IMR-90 (cell line): ENCODE measurements around the gene PRAC1. TPM values are rescaled to one million over a fixed set of nuclear protein-coding genes. Genes with fewer than 3 reads are reported as not detected.

Experiments used
- ATAC-seq: fragments of 200-7000 bp; cut with Tn5 transposase; 2 replicates; pipeline ENCODE4 v1.9.1; 2020; ENCODE audit warnings: low read depth, mild to moderate bottlenecking, moderate library complexity
- BruUV-seq: library from RNA; stranded (reverse); fragments of 400-500 nt; replicated peaks from 2 replicates; lab custom pipeline; 2021; lab: Mats Ljungman, UMichigan
- CTCF ChIA-PET: fragments of 300-600 bp; formaldehyde crosslinking; extraction: SDS; loops from one replicate; lab custom pipeline; 2021; ENCODE audit warnings: antibody characterized with exemption; lab: Yijun Ruan, JAX
- POLR2A ChIA-PET: fragments of 300-600 bp; sonication (Branson Sonifier 250); formaldehyde crosslinking; loops from one replicate; lab custom pipeline; 2022; ENCODE audit warnings: antibody characterized with exemption; ENCODE audit not compliant: unreplicated experiment; lab: Charles Lee
- DNase-seq: peaks from one replicate; pipeline ENCODE4 v3.0.0; 2013
- H2AFZ ChIP-seq: replicated peaks from 2 replicates; pipeline ENCODE3; 2013; ENCODE audit warnings: low read length, mild to moderate bottlenecking; ENCODE audit not compliant: poor library complexity
- H2AK5ac ChIP-seq: 2 replicates; pipeline ENCODE4 v1.6.1; 2013; ENCODE audit warnings: low read depth, low read length, inconsistent platforms
- H2AK9ac ChIP-seq: replicated peaks from 2 replicates; pipeline ENCODE3; 2013; ENCODE audit warnings: mild to moderate bottlenecking, low read depth, low read length, moderate library complexity; ENCODE audit not compliant: poor library complexity
- H2BK120ac ChIP-seq: 2 replicates; pipeline ENCODE4 v1.6.1; 2013; ENCODE audit warnings: low read depth, low read length, inconsistent platforms
- H2BK15ac ChIP-seq: 3 replicates; pipeline ENCODE4 v1.6.1; 2013; ENCODE audit warnings: low read depth, low read length, inconsistent platforms
- H2BK20ac ChIP-seq: 2 replicates; pipeline ENCODE4 v1.6.1; 2013; ENCODE audit warnings: low read depth, mild to moderate bottlenecking, inconsistent platforms, low read length, moderate library complexity
- H2BK5ac ChIP-seq: 2 replicates; pipeline ENCODE4 v1.6.1; 2013; ENCODE audit warnings: mild to moderate bottlenecking, low read depth, low read length, inconsistent platforms; ENCODE audit not compliant: poor library complexity, severe bottlenecking
- H3K14ac ChIP-seq: replicated peaks from 2 replicates; pipeline ENCODE4 v1.6.1; 2013; ENCODE audit warnings: low read depth, low read length, inconsistent platforms
- H3K18ac ChIP-seq: 2 replicates; pipeline ENCODE4 v1.6.1; 2013; ENCODE audit warnings: low read depth, low read length, control low read depth
- H3K23ac ChIP-seq: 2 replicates; pipeline ENCODE4 v1.6.1; 2013; ENCODE audit warnings: low read depth, low read length, inconsistent platforms
- H3K27ac ChIP-seq: 2 replicates; pipeline ENCODE4 v1.5.1; 2013; ENCODE audit warnings: mild to moderate bottlenecking, control low read depth, low read length; ENCODE audit not compliant: insufficient read depth
- H3K27me3 ChIP-seq: 2 replicates; pipeline ENCODE4 v1.6.1; 2013; ENCODE audit warnings: low read length; ENCODE audit not compliant: control insufficient read depth, insufficient read depth
- H3K36me3 ChIP-seq: 2 replicates; pipeline ENCODE4 v1.6.1; 2013; ENCODE audit warnings: low read length, mixed read lengths; ENCODE audit not compliant: control insufficient read depth, insufficient read depth
- H3K4ac ChIP-seq: 2 replicates; pipeline ENCODE4 v1.6.1; 2013; ENCODE audit warnings: low read depth, low read length, inconsistent platforms
- H3K4me1 ChIP-seq: 2 replicates; pipeline ENCODE4 v1.6.1; 2013; ENCODE audit warnings: low read length, mixed read lengths; ENCODE audit not compliant: control insufficient read depth, insufficient read depth
- H3K4me2 ChIP-seq: 2 replicates; pipeline ENCODE4 v1.6.1; 2013; ENCODE audit warnings: low read depth, mild to moderate bottlenecking, control low read depth, low read length, moderate library complexity
- H3K4me3 ChIP-seq: 2 replicates; pipeline ENCODE4 v1.5.1; 2013; ENCODE audit warnings: low read depth, mild to moderate bottlenecking, control low read depth, low read length, moderate library complexity; ENCODE audit not compliant: insufficient read depth
- H3K56ac ChIP-seq: 2 replicates; pipeline ENCODE4 v1.6.1; 2013; ENCODE audit warnings: low read length, inconsistent platforms; ENCODE audit not compliant: insufficient read depth; ENCODE audit errors: extremely low read depth
- H3K79me1 ChIP-seq, 2 experiments: 2 replicates each; pipeline ENCODE4 v1.6.1; 2013; ENCODE audit warnings: low read length in 2 of 2, inconsistent platforms in 1 of 2, low read depth in 1 of 2
- H3K9ac ChIP-seq: 2 replicates; pipeline ENCODE4 v1.6.1; 2013; ENCODE audit warnings: low read depth, low read length, control low read depth
- H3K9me1 ChIP-seq: 2 replicates; pipeline ENCODE4 v1.6.1; 2013; ENCODE audit warnings: low read length, inconsistent platforms; ENCODE audit not compliant: insufficient read depth
- H3K9me3 ChIP-seq: 2 replicates; pipeline ENCODE4 v1.6.1; 2013; ENCODE audit warnings: low read length; ENCODE audit not compliant: control insufficient read depth, insufficient read depth
- H4K20me1 ChIP-seq: 2 replicates; pipeline ENCODE4 v1.6.1; 2013; ENCODE audit warnings: low read length, inconsistent platforms; ENCODE audit not compliant: insufficient read depth
- H4K5ac ChIP-seq: 2 replicates; pipeline ENCODE4 v1.6.1; 2013; ENCODE audit warnings: mild to moderate bottlenecking, low read depth, low read length, control low read depth
- H4K8ac ChIP-seq, 2 experiments: 2 replicates each; pipeline ENCODE4 v1.6.1; 2013; ENCODE audit warnings: low read depth in 2 of 2, low read length in 2 of 2, control low read depth in 1 of 2, inconsistent platforms in 1 of 2
- H4K91ac ChIP-seq: 2 replicates; pipeline ENCODE4 v1.6.1; 2013; ENCODE audit warnings: low read depth, low read length, inconsistent platforms; ENCODE audit not compliant: insufficient read depth
- BHLHE40 ChIP-seq: fragments of 150-350 bp; IDR thresholded peaks from 2 replicates; pipeline ENCODE4 v1.6.1; 2016; ENCODE audit warnings: mild to moderate bottlenecking, low read depth, low read length
- CEBPB ChIP-seq: IDR thresholded peaks from 2 replicates; pipeline ENCODE4 v1.6.1; 2012; ENCODE audit warnings: low read depth, low read length, improper control_type of control experiment
- CTCF ChIP-seq: conservative IDR thresholded peaks from 2 replicates; pipeline ENCODE4 v1.5.1; 2012; ENCODE audit warnings: mild to moderate bottlenecking, low read depth, low read length, improper control_type of control experiment
- ELK1 ChIP-seq: fragments of 150-350 bp; IDR thresholded peaks from 2 replicates; pipeline ENCODE4 v1.6.1; 2016; ENCODE audit warnings: low read depth, mild to moderate bottlenecking, low read length, moderate library complexity, borderline replicate concordance
- FOS ChIP-seq: fragments of 150-350 bp; IDR thresholded peaks from 2 replicates; pipeline ENCODE4 v1.6.1; 2016; ENCODE audit warnings: low read depth, low read length
- MAZ ChIP-seq: IDR thresholded peaks from 2 replicates; pipeline ENCODE4 v1.6.1; 2012; ENCODE audit warnings: low read depth, mild to moderate bottlenecking, low read length, improper control_type of control experiment, moderate library complexity, borderline replicate concordance
- MXI1 ChIP-seq: IDR thresholded peaks from 2 replicates; pipeline ENCODE4 v1.6.1; 2012; ENCODE audit warnings: low read depth, mild to moderate bottlenecking, low read length, moderate library complexity, borderline replicate concordance
- NFE2L2 ChIP-seq: fragments of 150-350 bp; IDR thresholded peaks from 2 replicates; pipeline ENCODE4 v1.6.1; 2016; ENCODE audit warnings: low read depth, mild to moderate bottlenecking, low read length
- POLR2A ChIP-seq: IDR thresholded peaks from 2 replicates; pipeline ENCODE4 v1.6.1; 2012; ENCODE audit warnings: mild to moderate bottlenecking, low read depth, low read length
- RAD21 ChIP-seq: IDR thresholded peaks from 2 replicates; pipeline ENCODE4 v1.6.1; 2012; ENCODE audit warnings: low read length, improper control_type of control experiment
- RCOR1 ChIP-seq: IDR thresholded peaks from 2 replicates; pipeline ENCODE4 v1.6.1; 2012; ENCODE audit warnings: mild to moderate bottlenecking, low read length, improper control_type of control experiment; ENCODE audit not compliant: insufficient replicate concordance
- RFX5 ChIP-seq: IDR thresholded peaks from 2 replicates; pipeline ENCODE4 v1.8.0; 2012; ENCODE audit warnings: low read depth, mild to moderate bottlenecking, low read length, moderate library complexity
- SMC3 ChIP-seq: fragments of 150-350 bp; IDR thresholded peaks from 2 replicates; pipeline ENCODE4 v1.6.1; 2016; ENCODE audit warnings: low read depth, mild to moderate bottlenecking, antibody characterized with exemption, low read length, moderate library complexity
- dilution Hi-C: fragments of 300-500 bp; cut with HindIII; formaldehyde crosslinking; loops from one replicate; pipeline ENCODE4 v1.14.3; 2018; ENCODE audit warnings: low sequenced_read_pairs; ENCODE audit not compliant: unreplicated experiment
- in situ Hi-C: fragments of 300-500 bp; cut with MboI; formaldehyde crosslinking; loops from 3 replicates; pipeline ENCODE4 v1.14.3; 2019; ENCODE audit warnings: low sequenced_read_pairs, inconsistent platforms, mixed read lengths
- intact Hi-C: fragments of 100-400 bp; cut with micrococcal nuclease; formaldehyde crosslinking; loops from 2 replicates; pipeline ENCODE4 v1.10.0; 2022
- polyA plus RNA-seq, 3 experiments: library from polyadenylated mRNA; depleted of rRNA; stranded (reverse); fragments of >200 nt; gene quantifications; 2 replicates each; pipeline ENCODE4 v1.2.3, GENCODE V29; 2012; ENCODE audit warnings: low replicate concordance in 1 of 3
- total RNA-seq: library from RNA; depleted of rRNA; stranded (reverse); fragments of >200 nt; gene quantifications from 2 replicates; pipeline ENCODE4 v1.2.3, GENCODE V29; 2012
- TF ChIP-seq, protein P1 (sequence below): fragments of 150-350 bp; IDR thresholded peaks from 2 replicates; pipeline ENCODE4 v1.6.1; 2017; ENCODE audit warnings: mild to moderate bottlenecking, antibody characterized with exemption, low read length, low read depth

The PRAC1 gene
- total and polyA plus RNA-seq, 2 of the 4 experiments (the other 2 are of a cell fraction) = not detected

- no peak overlapping the region for H2BK120ac ChIP-seq
- peaks cover 4% of the 10 kb centered on the region; the same call in 1 of the 2 replicates for H3K9me3 ChIP-seq
- H3K79me1 ChIP-seq = no peaks in the 10 kb centered on the region
- no peak overlapping the region for H3K23ac ChIP-seq
- intact Hi-C loops (no loop called here), dilution Hi-C loops (no loop called here), in situ Hi-C loops (loop anchor here (25.0 kb wide), 1 partner anchor 372 kb away; no protein-coding TSS in a partner anchor)
- no peak overlapping the region for H2BK15ac ChIP-seq
- no peak for ATAC-seq
- ChIA-PET POLR2A (no interaction called here), CTCF (no interaction called here)
- no peaks in the 10 kb centered on the region for H3K36me3 ChIP-seq
- H4K8ac ChIP-seq = no peak overlapping the region
- BruUV-seq = no TSS peak
- no peaks in the 10 kb centered on the region; the same call in 1 of the 2 replicates for H4K20me1 ChIP-seq
- H2BK5ac ChIP-seq = no peak overlapping the region
- H2BK20ac ChIP-seq = no peak overlapping the region
- peaks cover 85% of the 10 kb centered on the region for H3K27me3 ChIP-seq
- no peak overlapping the region for H3K14ac ChIP-seq
- H2AK9ac ChIP-seq = no peak overlapping the region
- H3K18ac ChIP-seq = no peak overlapping the region
- no peak overlapping the region for H3K4me3 ChIP-seq
- H3K27ac ChIP-seq = no peak overlapping the region
- H3K4me1 ChIP-seq = no peaks in the 10 kb centered on the region
- 0 out of 2 replicates have a peak, but pooled peaks cover 2% of the 10 kb centered on the region for H3K9me1 ChIP-seq
- H3K9ac ChIP-seq = no peak overlapping the region
- no peak overlapping the region for H3K4ac ChIP-seq
- no peak overlapping the region for H4K5ac ChIP-seq
- DNase-seq = no peak
- no peak overlapping the region for H3K4me2 ChIP-seq
- no peak for TF ChIP-seq MXI1
- no peak for TF ChIP-seq CEBPB
- TF ChIP-seq BHLHE40 = no peak
- TF ChIP-seq SMC3 = no peak
- TF ChIP-seq POLR2A = no peak
- TF ChIP-seq RCOR1 = no peak
- TF ChIP-seq RAD21 = no peak
- TF ChIP-seq, protein P1, sequence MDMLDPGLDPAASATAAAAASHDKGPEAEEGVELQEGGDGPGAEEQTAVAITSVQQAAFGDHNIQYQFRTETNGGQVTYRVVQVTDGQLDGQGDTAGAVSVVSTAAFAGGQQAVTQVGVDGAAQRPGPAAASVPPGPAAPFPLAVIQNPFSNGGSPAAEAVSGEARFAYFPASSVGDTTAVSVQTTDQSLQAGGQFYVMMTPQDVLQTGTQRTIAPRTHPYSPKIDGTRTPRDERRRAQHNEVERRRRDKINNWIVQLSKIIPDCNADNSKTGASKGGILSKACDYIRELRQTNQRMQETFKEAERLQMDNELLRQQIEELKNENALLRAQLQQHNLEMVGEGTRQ = no peak
- TF ChIP-seq ELK1 = no peak
- no peak for TF ChIP-seq MAZ
- TF ChIP-seq CTCF = no peak
- no peak for TF ChIP-seq FOS
- no peak for TF ChIP-seq NFE2L2
- no peak for TF ChIP-seq RFX5
- H4K91ac ChIP-seq = no peak overlapping the region
- H3K56ac ChIP-seq = no peak overlapping the region
- no peak overlapping the region for H2AFZ ChIP-seq
- no peak overlapping the region for H2AK5ac ChIP-seq
Measured at GRCh38 chr17:48759288-48759687, 37.0 kb upstream of the PRAC1 start.
